Breast epithelium (tissue), 4 donors: ENCODE data around the gene NCKAP5L. TPM values are rescaled to one million over a fixed set of nuclear protein-coding genes. Genes with fewer than 3 reads are reported as not detected.
"Not testable (repeated sequence)": the region's sequence is repeated elsewhere in the genome, so short reads cannot be mapped to it uniquely, and the experiment has no call there.

Source experiments
- DNase-seq, 2 donors: peaks; one replicate each; pipeline ENCODE4 v3.0.0-alpha.2; 2019; ENCODE audit warnings: low spot score in 2 of 2
- H3K27ac ChIP-seq, 2 donors: fragments of 200-600 bp; sonication (generic) in 1 of 2; one replicate each; pipeline ENCODE4 v1.5.1; 2016 to 2019; ENCODE audit warnings: mild to moderate bottlenecking in 1 of 2
- H3K27me3 ChIP-seq, 2 donors: fragments of 200-600 bp; sonication (generic) in 1 of 2; one replicate each; pipeline versions ENCODE4 v1.5.1 to v1.6.0; 2017 to 2019; ENCODE audit warnings: control low read depth in 1 of 2, mild to moderate bottlenecking in 1 of 2
- H3K36me3 ChIP-seq: fragments of 200-600 bp; one replicate; pipeline ENCODE4 v1.5.1; 2019
- H3K4me1 ChIP-seq, 2 donors: fragments of 200-600 bp; sonication (generic); one replicate each; pipeline ENCODE4 v1.5.1; 2016 to 2019; ENCODE audit warnings: control low read depth in 1 of 2
- H3K4me3 ChIP-seq, 3 donors: fragments of 200-600 bp; sonication (generic); 1 replicate in 2 of 3; 2 replicates in 1 of 3; pipeline ENCODE4 v1.5.1; 2016 to 2019; ENCODE audit warnings: mild to moderate bottlenecking in 3 of 3, moderate library complexity in 2 of 3
- H3K9me3 ChIP-seq, 2 donors: fragments of 200-600 bp; sonication (generic) in 1 of 2; one replicate each; pipeline ENCODE4 v1.5.1; 2016 to 2019; ENCODE audit warnings: control low read depth in 1 of 2
- CTCF ChIP-seq, 3 donors: fragments of 450-650 bp; IDR thresholded peaks; one replicate each; pipeline ENCODE4 v1.5.1; 2016 to 2017; ENCODE audit warnings: antibody characterized with exemption in 3 of 3, mild to moderate bottlenecking in 3 of 3, moderate library complexity in 3 of 3
- POLR2A ChIP-seq: fragments of 450-650 bp; IDR thresholded peaks from one replicate; pipeline ENCODE4 v1.6.1; 2016; ENCODE audit warnings: antibody characterized with exemption, mild to moderate bottlenecking, moderate library complexity
- POLR2AphosphoS5 ChIP-seq, 3 donors: sonication (generic); formaldehyde crosslinking; IDR thresholded peaks; one replicate each; pipeline ENCODE4 v1.6.1; 2017; ENCODE audit warnings: antibody characterized with exemption in 3 of 3
- intact Hi-C: fragments of 100-400 bp; cut with DNase I; formaldehyde crosslinking; loops from one replicate; pipeline ENCODE4 v1.15.1; 2023; ENCODE audit warnings: low total_unique reads
- total RNA-seq, 3 donors: library from RNA; depleted of rRNA; stranded (reverse); fragments of >200 nt; gene quantifications; one replicate each; pipeline ENCODE4 v1.1.0, GENCODE V29; 2016

The NCKAP5L gene
- total RNA-seq, 3 donors from 2014 or later: 11.4 to 15.8 (median 12.1) TPM

DNA sequence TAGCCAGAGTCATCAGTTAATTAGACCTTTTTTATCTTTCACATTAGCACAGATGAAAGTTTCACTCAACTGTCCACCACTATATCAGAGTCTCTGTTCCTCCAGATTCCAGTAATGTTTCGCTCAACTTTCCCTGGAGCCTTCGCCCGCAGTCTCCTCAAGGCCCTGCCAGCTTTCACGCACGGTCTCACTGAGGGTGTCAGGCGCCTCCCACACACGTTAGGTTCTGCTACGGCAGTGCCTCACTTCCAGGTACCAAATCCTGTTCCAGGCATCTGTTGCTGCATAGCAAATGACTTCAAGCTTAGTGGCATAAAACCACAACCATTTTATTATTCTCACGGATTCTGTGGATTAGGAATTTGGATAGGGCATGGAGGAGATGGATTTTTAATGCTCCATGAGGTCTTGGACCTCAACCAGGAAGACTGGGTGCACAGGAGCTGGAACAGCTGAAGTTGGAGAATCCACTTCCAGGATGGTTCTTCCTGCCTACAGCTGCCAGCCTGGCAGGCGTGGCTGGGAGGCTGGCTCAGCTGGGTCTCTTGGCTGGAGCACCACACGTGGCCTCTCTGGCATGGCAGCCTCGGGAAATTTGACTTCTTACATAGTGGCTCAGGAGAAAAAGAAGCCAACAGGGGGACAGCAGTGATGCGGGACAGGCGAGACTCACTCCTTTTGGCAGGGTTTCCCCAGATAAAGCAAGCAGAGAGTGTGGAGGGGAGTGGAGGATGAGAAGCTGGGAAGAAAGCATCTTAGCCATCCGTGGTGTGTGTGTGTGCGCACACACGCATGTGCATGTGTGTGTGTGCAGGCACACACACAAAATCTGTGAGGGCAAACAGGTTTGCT, 36.0 kb upstream of the NCKAP5L start:
- intact Hi-C loops: no loop called here
- no peak for DNase-seq

DNA sequence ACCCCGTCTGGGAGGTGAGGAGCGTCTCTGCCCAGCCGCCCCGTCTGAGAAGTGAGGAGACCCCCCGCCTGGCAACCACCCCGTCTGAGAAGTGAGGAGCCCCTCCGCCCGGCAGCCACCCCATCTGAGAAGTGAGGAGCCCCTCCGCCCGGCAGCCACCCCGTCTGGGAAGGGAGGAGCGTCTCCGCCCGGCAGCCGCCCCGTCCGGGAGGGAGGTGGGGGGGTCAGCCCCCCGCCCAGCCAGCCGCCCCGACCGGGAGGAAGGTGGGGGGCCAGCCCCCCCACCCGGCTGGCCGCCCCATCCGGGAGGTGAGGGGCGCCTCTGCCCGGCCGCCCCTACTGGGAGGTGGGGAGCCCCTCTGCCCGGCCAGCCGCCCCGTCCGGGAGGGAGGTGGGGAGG, 32.7 kb upstream of the NCKAP5L start:
- H3K9me3 ChIP-seq, H3K36me3 ChIP-seq, H3K27ac ChIP-seq, intact Hi-C loops, DNase-seq, H3K4me1 ChIP-seq, H3K27me3 ChIP-seq, H3K4me3 ChIP-seq: not testable (repeated sequence)

More for the DNA sequence above, 36.0 kb upstream of the NCKAP5L start:
- H3K36me3 ChIP-seq: no peaks in the 10 kb centered on the region
- no peaks in the 10 kb centered on the region for H3K27me3 ChIP-seq
- no peak for TF ChIP-seq POLR2AphosphoS5 (IDR thresholded peaks at IDR 0.05)
- no peak for TF ChIP-seq POLR2A
- no peak for TF ChIP-seq CTCF (IDR thresholded peaks at IDR 0.05)
- H3K9me3 ChIP-seq: no peaks in the 10 kb centered on the region
- no peak overlapping the region for H3K27ac ChIP-seq
- no peak overlapping the region for H3K4me3 ChIP-seq
- H3K4me1 ChIP-seq: peaks cover 0 to 20% of the 10 kb centered on the region in 2 donors

DNA sequence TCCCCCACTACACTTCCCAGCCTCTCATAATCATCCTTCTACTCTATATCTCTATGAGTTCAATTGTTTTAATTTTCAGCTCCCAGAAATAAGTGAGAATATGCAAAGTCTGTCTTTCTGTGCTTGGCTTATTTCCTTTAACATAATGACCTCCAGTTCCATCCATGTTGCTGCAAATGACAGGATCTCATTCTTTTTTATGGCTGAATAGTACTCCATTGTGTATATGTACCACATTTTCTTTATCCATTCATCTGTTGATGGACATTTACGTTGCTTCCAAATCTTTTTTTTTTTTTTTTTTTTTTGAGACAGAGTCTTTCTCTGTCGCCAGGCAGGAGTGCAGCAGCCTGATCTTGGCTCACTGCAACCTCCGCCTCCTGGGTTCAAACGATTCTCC, 27.7 kb upstream of the NCKAP5L start:
- DNase-seq, H3K4me1 ChIP-seq, H3K27me3 ChIP-seq, H3K36me3 ChIP-seq, H3K27ac ChIP-seq, intact Hi-C loops, H3K4me3 ChIP-seq, H3K9me3 ChIP-seq: not testable (repeated sequence)

DNA sequence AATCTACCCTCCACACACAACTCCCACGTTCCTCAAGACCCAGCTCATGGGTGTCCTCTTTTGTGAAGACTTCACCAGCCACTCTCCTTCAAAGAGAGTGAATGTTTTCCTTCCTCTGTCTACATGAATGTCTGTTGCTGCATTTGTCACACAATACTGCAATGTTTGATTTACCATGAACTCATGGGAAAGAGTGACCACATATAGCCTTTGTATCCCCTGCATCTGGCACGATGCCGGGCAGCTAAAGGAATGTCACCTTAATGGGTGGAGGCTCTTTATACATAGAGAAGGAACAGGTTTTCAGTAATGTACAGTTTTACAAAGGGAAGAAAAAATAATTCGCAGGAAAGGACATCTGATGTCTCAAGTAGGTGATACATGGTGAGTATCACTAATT, 26.8 kb upstream of the NCKAP5L start:
- intact Hi-C loops: no loop called here
- DNase-seq: no peak
- no peak overlapping the region for H3K4me3 ChIP-seq

GRCh38 chr12:49853671-49854070, 25.5 kb upstream of the NCKAP5L start:
- TF ChIP-seq CTCF (IDR thresholded peaks at IDR 0.05) (no peak), POLR2AphosphoS5 (IDR thresholded peaks at IDR 0.05) (no peak), POLR2A (no peak)
- H3K4me1 ChIP-seq: no peaks in the 10 kb centered on the region
- H3K36me3 ChIP-seq: no peaks in the 10 kb centered on the region
- H3K27me3 ChIP-seq: peaks cover 0 to 6% of the 10 kb centered on the region in 2 donors
- no peaks in the 10 kb centered on the region for H3K9me3 ChIP-seq
- DNase-seq: peak in 1 of 2 donors; percentile 2
- no peak overlapping the region for H3K27ac ChIP-seq
- no peak overlapping the region for H3K4me3 ChIP-seq
- intact Hi-C loops: no loop called here

More for the DNA sequence above, 26.8 kb upstream of the NCKAP5L start:
- no peaks in the 10 kb centered on the region for H3K27me3 ChIP-seq
- no peak overlapping the region for H3K27ac ChIP-seq
- H3K36me3 ChIP-seq: no peaks in the 10 kb centered on the region
- no peak for TF ChIP-seq POLR2A
- H3K4me1 ChIP-seq: no peaks in the 10 kb centered on the region
- H3K9me3 ChIP-seq: no peaks in the 10 kb centered on the region

GRCh38 chr12:49847161-49847560, 18.9 kb upstream of the NCKAP5L start:
- H3K27ac ChIP-seq: no peak overlapping the region
- peaks cover 0 to 16% of the 10 kb centered on the region in 2 donors for H3K27me3 ChIP-seq
- H3K9me3 ChIP-seq: no peaks in the 10 kb centered on the region
- DNase-seq: peak in 1 of 2 donors; percentile 3
- no peaks in the 10 kb centered on the region for H3K4me1 ChIP-seq
- intact Hi-C loops: no loop called here
- no peaks in the 10 kb centered on the region for H3K36me3 ChIP-seq
- TF ChIP-seq POLR2A (no peak), CTCF (IDR thresholded peaks at IDR 0.05) (no peak), POLR2AphosphoS5 (IDR thresholded peaks at IDR 0.05) (no peak)
- H3K4me3 ChIP-seq: no peak overlapping the region
